Hepatocyte (in vitro differentiated cells): ENCODE results near the gene TM7SF3. TPM values are rescaled to one million over a fixed set of nuclear protein-coding genes. Genes with fewer than 3 reads are reported as not detected.
"Not testable (repeated sequence)": the region's sequence is repeated elsewhere in the genome, so short reads cannot be mapped to it uniquely, and the experiment has no call there.

Experiments used
- DNase-seq: peaks from one replicate; pipeline ENCODE4 v3.0.0-alpha.2; 2016; ENCODE audit warnings: low spot score
- H2AFZ ChIP-seq: fragments of 200-600 bp; sonication (generic); 2 replicates; pipeline ENCODE4 v1.6.0; 2016; ENCODE audit warnings: antibody characterized with exemption, mild to moderate bottlenecking
- H3K27ac ChIP-seq: fragments of 200-600 bp; sonication (generic); 2 replicates; pipeline ENCODE4 v1.5.1; 2016; ENCODE audit warnings: mild to moderate bottlenecking
- H3K27me3 ChIP-seq: fragments of 200-600 bp; sonication (generic); 2 replicates; pipeline ENCODE4 v1.6.1; 2016
- H3K36me3 ChIP-seq: fragments of 200-600 bp; sonication (generic); replicated peaks from 2 replicates; pipeline ENCODE4 v1.5.1; 2016; ENCODE audit warnings: low read depth; ENCODE audit not compliant: insufficient read depth
- H3K4me1 ChIP-seq: fragments of 200-600 bp; sonication (generic); 2 replicates; pipeline ENCODE4 v1.5.1; 2016; ENCODE audit warnings: mild to moderate bottlenecking, moderate library complexity; ENCODE audit not compliant: insufficient read depth
- H3K4me2 ChIP-seq: fragments of 200-600 bp; sonication (generic); 2 replicates; pipeline ENCODE4 v1.6.0; 2016
- H3K4me3 ChIP-seq: fragments of 200-600 bp; sonication (generic); 2 replicates; pipeline ENCODE4 v1.5.1; 2016; ENCODE audit warnings: mild to moderate bottlenecking
- H3K79me2 ChIP-seq: fragments of 200-600 bp; sonication (generic); 2 replicates; pipeline ENCODE4 v1.6.0; 2017; ENCODE audit warnings: mild to moderate bottlenecking
- H3K9me2 ChIP-seq: fragments of 200-600 bp; sonication (generic); replicated peaks from 2 replicates; pipeline ENCODE4 v1.6.0; 2017; ENCODE audit warnings: mild to moderate bottlenecking; ENCODE audit not compliant: insufficient read depth
- H3K9me3 ChIP-seq: fragments of 200-600 bp; sonication (generic); 2 replicates; pipeline ENCODE4 v1.5.1; 2016; ENCODE audit warnings: low read depth, mild to moderate bottlenecking
- H4K20me1 ChIP-seq: fragments of 200-600 bp; sonication (generic); 2 replicates; pipeline ENCODE4 v1.6.0; 2016; ENCODE audit warnings: mild to moderate bottlenecking; ENCODE audit not compliant: insufficient read depth, poor library complexity, severe bottlenecking
- EZH2 ChIP-seq: fragments of 200-600 bp; sonication (generic); IDR thresholded peaks from 2 replicates; pipeline ENCODE4 v1.6.1; 2016; ENCODE audit warnings: antibody characterized with exemption, mild to moderate bottlenecking, borderline replicate concordance
- EZH2phosphoT487 ChIP-seq: fragments of 200-600 bp; sonication (generic); IDR thresholded peaks from one replicate; pipeline ENCODE4 v1.6.1; 2018; ENCODE audit warnings: antibody characterized with exemption, mild to moderate bottlenecking, low read depth, moderate library complexity; ENCODE audit not compliant: unreplicated experiment, severe bottlenecking
- WGBS: methylation state at CpG from one replicate; pipeline ENCODE4 v1.1.6; 2016; ENCODE audit warnings: low lambda C conversion rate; ENCODE audit errors: missing lambda C conversion rate; 5-methylcytosine and 5-hydroxymethylcytosine counted together
- polyA plus RNA-seq: library from polyadenylated mRNA; unstranded; fragments of >200 nt; fragmentation: Nextera tagmentation; extraction: Ambion mirVana; gene quantifications from 2 replicates; pipeline ENCODE4 v1.2.1, GENCODE V29; 2016
- total RNA-seq: library from RNA; depleted of rRNA; stranded (reverse); fragments of >200 nt; gene quantifications from 2 replicates; pipeline ENCODE4 v1.2.3, GENCODE V29; 2014
- TF ChIP-seq, protein P1 (sequence below): fragments of 200-600 bp; sonication (generic); IDR thresholded peaks from 2 replicates; pipeline ENCODE4 v1.5.1; 2016; ENCODE audit warnings: antibody characterized with exemption, mild to moderate bottlenecking; ENCODE audit not compliant: poor library complexity

Gene TM7SF3
- total and polyA plus RNA-seq, 2 experiments from 2014 or later: 41.2 to 52.1 TPM

DNA sequence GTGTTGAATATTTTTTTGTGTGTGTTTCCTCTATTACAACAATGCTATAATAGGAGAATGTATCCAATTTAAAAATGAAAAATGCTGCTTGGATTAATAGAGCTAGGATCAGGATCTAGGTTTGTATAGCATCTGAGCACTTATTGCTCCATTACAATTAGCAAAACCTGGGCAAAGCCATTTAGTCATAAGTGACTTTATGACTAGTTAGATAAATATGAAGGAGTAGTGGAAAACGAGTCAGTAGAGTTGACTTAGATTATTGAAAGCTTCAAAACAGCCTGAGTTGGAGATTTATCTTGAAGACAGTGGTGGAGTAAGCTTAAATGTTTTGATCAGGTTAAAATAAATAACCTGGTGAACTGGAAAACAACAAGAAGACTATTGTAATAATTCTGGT lies 10.9 kb upstream of the TM7SF3 start:
- peaks cover 8% of the 10 kb centered on the region for H3K4me1 ChIP-seq
- no peak overlapping the region for H3K27ac ChIP-seq
- no peaks in the 10 kb centered on the region for H4K20me1 ChIP-seq
- no peaks in the 10 kb centered on the region for H3K36me3 ChIP-seq
- no peak for TF ChIP-seq EZH2
- TF ChIP-seq, protein P1, sequence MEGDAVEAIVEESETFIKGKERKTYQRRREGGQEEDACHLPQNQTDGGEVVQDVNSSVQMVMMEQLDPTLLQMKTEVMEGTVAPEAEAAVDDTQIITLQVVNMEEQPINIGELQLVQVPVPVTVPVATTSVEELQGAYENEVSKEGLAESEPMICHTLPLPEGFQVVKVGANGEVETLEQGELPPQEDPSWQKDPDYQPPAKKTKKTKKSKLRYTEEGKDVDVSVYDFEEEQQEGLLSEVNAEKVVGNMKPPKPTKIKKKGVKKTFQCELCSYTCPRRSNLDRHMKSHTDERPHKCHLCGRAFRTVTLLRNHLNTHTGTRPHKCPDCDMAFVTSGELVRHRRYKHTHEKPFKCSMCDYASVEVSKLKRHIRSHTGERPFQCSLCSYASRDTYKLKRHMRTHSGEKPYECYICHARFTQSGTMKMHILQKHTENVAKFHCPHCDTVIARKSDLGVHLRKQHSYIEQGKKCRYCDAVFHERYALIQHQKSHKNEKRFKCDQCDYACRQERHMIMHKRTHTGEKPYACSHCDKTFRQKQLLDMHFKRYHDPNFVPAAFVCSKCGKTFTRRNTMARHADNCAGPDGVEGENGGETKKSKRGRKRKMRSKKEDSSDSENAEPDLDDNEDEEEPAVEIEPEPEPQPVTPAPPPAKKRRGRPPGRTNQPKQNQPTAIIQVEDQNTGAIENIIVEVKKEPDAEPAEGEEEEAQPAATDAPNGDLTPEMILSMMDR: no peak
- no peak for TF ChIP-seq EZH2phosphoT487
- 44% methylated on average over 1 of the region's 1 CpG for WGBS
- H3K4me3 ChIP-seq: no peak overlapping the region
- DNase-seq: no peak
- H3K27me3 ChIP-seq: no peaks in the 10 kb centered on the region
- H3K4me2 ChIP-seq: no peak overlapping the region
- no peak overlapping the region for H2AFZ ChIP-seq
- H3K9me3 ChIP-seq: no peaks in the 10 kb centered on the region
- H3K9me2 ChIP-seq: no peaks in the 10 kb centered on the region
- H3K79me2 ChIP-seq: peaks cover 41% of the 10 kb centered on the region

GRCh38 chr12:27024291-27024690 lies 10.1 kb upstream of the TM7SF3 start:
- 84% methylated on average over 1 of the region's 1 CpG for WGBS
- H3K27ac ChIP-seq: no peak overlapping the region
- no peak overlapping the region for H3K4me3 ChIP-seq
- peaks cover 41% of the 10 kb centered on the region for H3K79me2 ChIP-seq
- H3K9me2 ChIP-seq: no peaks in the 10 kb centered on the region
- peak overlapping the region; percentile 79 for H3K4me2 ChIP-seq
- H3K27me3 ChIP-seq: no peaks in the 10 kb centered on the region
- DNase-seq: no peak
- H3K4me1 ChIP-seq: peaks cover 8% of the 10 kb centered on the region
- no peak for TF ChIP-seq EZH2
- TF ChIP-seq EZH2phosphoT487: no peak
- TF ChIP-seq, protein P1: no peak
- no peak overlapping the region for H2AFZ ChIP-seq
- no peaks in the 10 kb centered on the region for H4K20me1 ChIP-seq
- no peaks in the 10 kb centered on the region for H3K9me3 ChIP-seq
- no peaks in the 10 kb centered on the region for H3K36me3 ChIP-seq

DNA sequence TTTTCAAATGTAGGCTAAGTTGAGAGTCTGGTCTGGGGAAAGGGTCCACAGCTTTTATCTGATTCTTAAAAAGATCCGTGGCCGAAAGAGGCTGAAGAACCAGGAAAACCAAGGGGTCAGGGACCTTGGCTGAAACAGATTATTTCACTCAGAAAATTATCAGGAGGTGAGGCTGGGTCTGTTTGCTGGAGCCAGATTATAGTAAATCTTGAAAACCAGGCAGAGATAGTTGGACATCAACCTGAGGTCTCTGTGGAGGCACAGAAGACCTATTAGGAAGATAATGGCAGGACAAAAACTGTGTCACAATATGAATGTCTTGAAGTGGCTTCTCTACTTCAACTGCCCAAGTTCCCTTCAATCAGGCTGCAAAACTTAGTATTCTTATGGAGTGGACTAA lies 6.6 kb upstream of the TM7SF3 start:
- TF ChIP-seq, protein P1: no peak
- TF ChIP-seq EZH2phosphoT487: no peak
- no peak for TF ChIP-seq EZH2
- no peak overlapping the region for H2AFZ ChIP-seq
- no peaks in the 10 kb centered on the region for H4K20me1 ChIP-seq
- 88% methylated on average over 2 of the region's 2 CpGs for WGBS
- no peaks in the 10 kb centered on the region for H3K36me3 ChIP-seq
- no peaks in the 10 kb centered on the region for H3K27me3 ChIP-seq
- peaks cover 25% of the 10 kb centered on the region for H3K79me2 ChIP-seq
- no peaks in the 10 kb centered on the region for H3K9me3 ChIP-seq
- no peak overlapping the region for H3K27ac ChIP-seq
- H3K4me1 ChIP-seq: peaks cover 13% of the 10 kb centered on the region
- H3K9me2 ChIP-seq: no peaks in the 10 kb centered on the region
- no peak overlapping the region for H3K4me2 ChIP-seq
- DNase-seq: no peak
- no peak overlapping the region for H3K4me3 ChIP-seq

GRCh38 chr12:27018037-27018436 lies 3.9 kb upstream of the TM7SF3 start:
- no peak overlapping the region for H2AFZ ChIP-seq
- H3K27me3 ChIP-seq: no peaks in the 10 kb centered on the region
- H3K79me2 ChIP-seq: peaks cover 4% of the 10 kb centered on the region
- H3K9me2 ChIP-seq: no peaks in the 10 kb centered on the region
- H3K4me1 ChIP-seq: peaks cover 17% of the 10 kb centered on the region
- H3K4me2 ChIP-seq: peak overlapping the region; percentile 14
- no peak overlapping the region for H3K27ac ChIP-seq
- no peaks in the 10 kb centered on the region for H3K9me3 ChIP-seq
- 74% methylated on average over 1 of the region's 1 CpG for WGBS
- TF ChIP-seq, protein P1: no peak
- no peak for TF ChIP-seq EZH2phosphoT487
- no peak for TF ChIP-seq EZH2
- no peaks in the 10 kb centered on the region for H4K20me1 ChIP-seq
- H3K4me3 ChIP-seq: no peak overlapping the region
- H3K36me3 ChIP-seq: no peaks in the 10 kb centered on the region
- no peak for DNase-seq

GRCh38 chr12:27017163-27017823 lies 3.1 kb upstream of the TM7SF3 start:
- H3K36me3 ChIP-seq, H3K4me3 ChIP-seq, H3K9me2 ChIP-seq, DNase-seq, H4K20me1 ChIP-seq, H3K27me3 ChIP-seq, H2AFZ ChIP-seq, H3K9me3 ChIP-seq: not testable (repeated sequence)
- Histone ChIP-seq H3K79me2 (peaks cover 11% of the 10 kb centered on the region), H3K4me2 (peak overlapping the region; percentile 14), H3K27ac (peak overlapping the region; percentile 49), H3K4me1 (peaks cover 20% of the 10 kb centered on the region)
- 23% methylated on average over 5 of the region's 5 CpGs for WGBS
